Pancreas (tissue), 10 donors: Measurements from ENCODE around the gene STOML2. TPM values are rescaled to one million over a fixed set of nuclear protein-coding genes. Genes with fewer than 3 reads are reported as not detected.
A peak's percentile ranks its signal among the peaks of the same experiment; 100 is the strongest.

ENCODE experiments used
- ATAC-seq, 4 donors: fragments of 200-7000 bp; cut with Tn5 transposase; one replicate each; pipeline versions ENCODE4 v1.8.0 to v1.9.1; 2020; ENCODE audit warnings: mild to moderate bottlenecking in 4 of 4, moderate library complexity in 4 of 4
- DNase-seq, 6 donors: peaks; one replicate each; pipeline ENCODE4 v3.0.0-alpha.2; 2020
- FAIRE-seq: peaks from 2 replicates; lab custom pipeline; 2012; peaks lifted over from hg19 to GRCh38; lab: Jason Lieb, UNC
- H3K27ac ChIP-seq, 4 donors: fragments of 200-600 bp; sonication (generic); 1 replicate in 3 of 4; 2 replicates in 1 of 4; pipeline versions ENCODE4 v1.5.0 to v1.8.0; 2020
- H3K27me3 ChIP-seq, 4 donors: fragments of 200-600 bp; one replicate each; pipeline ENCODE4 v1.8.0; 2021
- H3K36me3 ChIP-seq, 3 donors: fragments of 200-600 bp; sonication (generic) in 1 of 3; one replicate each; pipeline versions ENCODE4 v1.5.0 to v1.8.0; 2020 to 2021
- H3K4me1 ChIP-seq, 3 donors: fragments of 200-600 bp; one replicate each; pipeline ENCODE4 v1.8.0; 2021
- H3K4me3 ChIP-seq, 4 donors: fragments of 200-600 bp; sonication (generic) in 2 of 4; one replicate each; pipeline versions ENCODE4 v1.5.0 to v1.8.0; 2020 to 2021
- H3K9me3 ChIP-seq, 4 donors: fragments of 200-600 bp; one replicate each; pipeline ENCODE4 v1.8.0; 2021
- CTCF ChIP-seq, 4 donors: fragments of 200-600 bp; sonication (generic) in 3 of 4; IDR thresholded peaks; one replicate each; pipeline versions ENCODE4 v1.5.0 to v1.8.0; 2021; ENCODE audit warnings: antibody characterized with exemption in 4 of 4
- WGBS, 2 donors: extraction: QIAGEN DNeasy Blood & Tissue Kit; methylation state at CpG; one replicate each; pipeline ENCODE4 v1.1.7; 2013; 5-methylcytosine and 5-hydroxymethylcytosine counted together
- intact Hi-C, 3 donors: fragments of 100-400 bp; cut with DNase I; formaldehyde crosslinking; loops; one replicate each; pipeline versions ENCODE4 v1.11.1 to v1.14.2; 2022
- polyA plus RNA-seq, 2 donors: library from polyadenylated mRNA; stranded (reverse); fragments of 200-250 nt; gene quantifications; one replicate each; pipeline ENCODE4 v1.2.3, GENCODE V29; 2013
- total RNA-seq, 6 donors: library from RNA; stranded (reverse); fragmentation: NEBNext Ultra II Directional in 4 of 6; extraction: Animal tissue kit (Norgen Biotek cat#: 25700) in 4 of 6; gene quantifications; one replicate each; pipeline versions ENCODE4 v1.2.1 to v1.2.4, GENCODE V29; 2021 to 2023
- donor health status: healthy with polysubstance abuse.
- donor health status: DM: no; HTN: no; CAD: no; lungs with moderate emphysema.
- donor health status: DM: no; HTN: no; CAD: no.
- donor health status: control.
- donor health status: control.
- donor health status: Bipolar disorder and iron deficiency.
- donor health status: DM: yes; HTN: yes; CAD: no.
- donor health status: DM: no; HTN: no; CAD: no.
- donor health status: DM: no; HTN: no; CAD: no.
- donor health status: DM: yes; HTN: yes; CAD: no.

The STOML2 gene
- total and polyA plus RNA-seq, 8 donors, result 31.2 to 57.6 (median 45.1) TPM

GRCh38 chr9:35136866-35137265, 33.9 kb upstream of the STOML2 start:
- H3K36me3 ChIP-seq, result no peaks in the 10 kb centered on the region
- DNase-seq, result no peak
- 83 to 86% methylated on average over 8 of the region's 8 CpGs for WGBS, 2 donors
- no peak for TF ChIP-seq CTCF (IDR thresholded peaks at IDR 0.05)
- H3K4me1 ChIP-seq, result peaks cover 0 to 3% (median 0%) of the 10 kb centered on the region in 3 donors
- ATAC-seq, result no peak
- intact Hi-C loops, result loop anchor here in 1 of 3 donors (10.0 kb wide), 1 partner anchor 128 kb away; no protein-coding TSS in a partner anchor
- no peaks in the 10 kb centered on the region for H3K27me3 ChIP-seq
- no peaks in the 10 kb centered on the region for H3K9me3 ChIP-seq
- H3K4me3 ChIP-seq, result no peak overlapping the region
- FAIRE-seq, result no peak
- no peak overlapping the region for H3K27ac ChIP-seq

DNA sequence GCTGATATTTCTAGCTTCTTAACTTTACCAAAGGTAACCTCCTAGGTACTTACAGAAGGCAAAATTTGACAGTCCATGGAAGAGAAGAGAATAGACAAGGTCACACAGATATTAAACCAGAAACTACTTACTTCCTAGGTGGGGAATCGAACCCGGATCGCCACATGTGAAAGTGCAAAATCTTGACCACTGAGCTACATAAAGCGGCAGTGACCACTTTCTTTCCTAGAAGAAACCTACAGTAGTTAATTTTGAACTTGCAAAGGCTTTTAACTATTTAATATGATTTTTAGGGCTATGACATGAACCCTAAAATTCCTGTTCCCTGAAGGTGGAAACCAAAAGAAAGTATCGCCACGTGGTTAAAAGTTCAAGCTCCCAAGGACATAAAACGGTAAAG, 33.1 kb upstream of the STOML2 start:
- peaks cover 0 to 3% (median 0%) of the 10 kb centered on the region in 3 donors for H3K4me1 ChIP-seq
- H3K27ac ChIP-seq, result no peak overlapping the region
- FAIRE-seq (no peak), DNase-seq (no peak), ATAC-seq (no peak)
- no peak for TF ChIP-seq CTCF (IDR thresholded peaks at IDR 0.05)
- H3K9me3 ChIP-seq, result no peaks in the 10 kb centered on the region
- WGBS, 2 donors, result 83 to 86% methylated on average over 7 of the region's 7 CpGs
- H3K4me3 ChIP-seq, result no peak overlapping the region
- no peaks in the 10 kb centered on the region for H3K27me3 ChIP-seq
- intact Hi-C loops, result loop anchor here in 1 of 3 donors (10.0 kb wide), 1 partner anchor 129 kb away; no protein-coding TSS in a partner anchor
- H3K36me3 ChIP-seq, result no peaks in the 10 kb centered on the region

DNA sequence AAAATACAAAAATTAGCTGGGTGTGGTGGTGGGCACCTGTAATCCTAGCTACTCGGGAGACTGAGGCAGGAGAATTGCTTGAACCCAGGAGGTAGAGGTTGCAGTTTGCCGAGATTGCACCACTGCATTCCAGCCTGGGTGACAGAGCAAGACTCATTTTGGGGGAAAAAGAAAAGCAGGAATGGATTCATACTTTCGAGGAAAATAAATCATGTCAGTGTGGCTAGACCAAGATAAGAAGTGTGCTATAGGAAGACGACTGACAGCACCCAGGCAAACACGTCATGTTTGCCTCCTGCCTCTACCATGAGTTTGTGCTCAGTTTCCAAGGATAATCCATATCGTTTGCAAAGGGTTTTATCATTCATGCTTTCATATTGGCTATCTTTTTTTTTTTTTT, 32.0 kb upstream of the STOML2 start:
- no peak for DNase-seq
- intact Hi-C loops, result loop anchor here in 1 of 3 donors (10.0 kb wide), 1 partner anchor 130 kb away; no protein-coding TSS in a partner anchor
- Histone ChIP-seq H3K4me1 (peaks cover 0 to 3% (median 0%) of the 10 kb centered on the region in 3 donors), H3K9me3 (no peaks in the 10 kb centered on the region), H3K27ac (no peak overlapping the region), H3K36me3 (no peaks in the 10 kb centered on the region), H3K27me3 (no peaks in the 10 kb centered on the region), H3K4me3 (no peak overlapping the region)
- no peak for ATAC-seq
- TF ChIP-seq CTCF (IDR thresholded peaks at IDR 0.05), result no peak
- FAIRE-seq, result no peak
- 83 to 86% methylated on average over 6 of the region's 6 CpGs for WGBS, 2 donors

DNA sequence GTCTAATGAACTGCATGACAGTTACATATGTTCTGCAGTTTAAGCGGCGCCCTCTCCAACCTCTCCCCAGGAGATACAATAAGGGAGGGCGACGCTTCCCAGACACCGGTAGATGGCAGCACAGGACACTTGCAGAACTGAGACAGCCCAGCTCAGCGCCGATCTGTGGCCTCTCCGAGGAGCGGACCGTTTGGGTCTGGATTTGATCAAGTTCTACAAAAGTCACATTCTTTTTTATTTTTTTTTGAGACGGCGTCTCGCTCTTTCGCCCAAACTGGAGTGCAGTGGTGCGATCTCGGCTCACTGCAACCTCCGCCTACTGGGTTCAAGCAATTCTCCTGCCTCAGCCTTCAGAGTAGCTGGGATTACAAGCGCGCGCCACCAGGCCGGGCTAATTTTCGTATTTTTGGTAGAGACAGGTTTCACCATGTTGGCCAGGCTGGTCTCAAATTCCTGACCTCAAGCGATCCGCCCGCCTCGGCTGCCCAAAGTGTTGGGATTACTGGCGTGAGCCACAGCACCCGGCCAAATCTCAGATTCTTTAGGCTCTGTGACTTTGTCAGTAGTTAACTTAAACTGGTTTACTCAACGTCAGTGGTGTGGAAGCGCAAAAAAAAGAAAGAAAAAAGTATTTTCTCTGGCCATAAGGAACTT, 14.1 kb upstream of the STOML2 start:
- no peaks in the 10 kb centered on the region for H3K9me3 ChIP-seq
- peak; percentile 87 to 94 (median 90) for TF ChIP-seq CTCF (IDR thresholded peaks at IDR 0.05)
- peak; percentile 83 to 94 (median 90) for DNase-seq
- no peaks in the 10 kb centered on the region for H3K27me3 ChIP-seq
- peaks cover 0 to 19% (median 9%) of the 10 kb centered on the region in 3 donors for H3K4me1 ChIP-seq
- H3K36me3 ChIP-seq, result no peaks in the 10 kb centered on the region
- ATAC-seq, result peak; percentile 79 to 88 (median 83)
- 17 to 23% methylated on average over 30 of the region's 30 CpGs for WGBS, 2 donors
- intact Hi-C loops, result loop anchor here in 1 of 3 donors (5.0 kb wide), 1 partner anchor 145 kb away; no protein-coding TSS in a partner anchor
- H3K27ac ChIP-seq, result peak overlapping the region; percentile 47 to 71 (median 60)
- peak overlapping the region in 3 of 4 donors; percentile 22 to 51 (median 49) for H3K4me3 ChIP-seq
- FAIRE-seq, result peak; percentile 65

DNA sequence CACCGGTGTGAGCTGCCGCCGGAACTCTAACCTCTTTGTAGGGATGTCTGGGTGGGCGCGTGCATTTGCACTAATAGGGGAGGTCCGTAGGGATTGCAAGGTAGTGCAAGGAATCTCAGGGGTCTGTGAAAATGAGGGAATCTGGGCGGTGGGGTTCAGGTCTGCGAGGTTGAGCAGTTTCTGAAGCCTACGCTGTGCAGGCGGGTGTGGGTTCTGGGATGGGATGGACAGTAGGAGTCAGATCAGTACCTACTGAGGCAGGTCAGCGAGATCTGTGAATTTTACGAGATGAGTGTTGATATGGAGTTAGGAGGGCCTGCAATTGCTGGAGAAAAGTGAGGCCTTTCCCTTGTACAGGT, 13.6 kb upstream of the STOML2 start:
- peak; percentile 0 to 4 (median 0) for ATAC-seq
- Histone ChIP-seq H3K9me3 (no peaks in the 10 kb centered on the region), H3K4me3 (peak overlapping the region; percentile 22 to 51 (median 44)), H3K27me3 (no peaks in the 10 kb centered on the region), H3K4me1 (peaks cover 0 to 23% (median 12%) of the 10 kb centered on the region in 3 donors), H3K36me3 (no peaks in the 10 kb centered on the region), H3K27ac (peak overlapping the region; percentile 47 to 71 (median 60))
- no peak for TF ChIP-seq CTCF (IDR thresholded peaks at IDR 0.05)
- no peak for FAIRE-seq
- intact Hi-C loops, result loop anchor here in 1 of 3 donors (5.0 kb wide), 1 partner anchor 146 kb away; no protein-coding TSS in a partner anchor
- no peak for DNase-seq
- 0 to 1% methylated on average over 12 of the region's 12 CpGs for WGBS, 2 donors
